NCI-H2196 (cell line): ENCODE data around the gene ZNF81.
"Not testable (repeated sequence)": the region's sequence is repeated elsewhere in the genome, so short reads cannot be mapped to it uniquely, and the experiment has no call there.

Experiments used
- DNase-seq: peaks from one replicate; lab custom pipeline; 2025; ENCODE audit not compliant: unreplicated experiment; lab: John Stamatoyannopoulos, UW

Gene ZNF81

GRCh38 chrX:47931970-47932369 is 95.3 kb downstream of the ZNF81 start:
- not testable (repeated sequence) for DNase-seq

GRCh38 chrX:47933946-47934345 is 97.2 kb downstream of the ZNF81 start:
- no peak for DNase-seq

- no peak for DNase-seq
Observed at GRCh38 chrX:47936224-47936939, 99.7 kb downstream of the ZNF81 start.

- DNase-seq = no peak
Observed at GRCh38 chrX:47936940-47937317, 100.2 kb downstream of the ZNF81 start.

- no peak for DNase-seq
Observed at GRCh38 chrX:47940448-47940847, 103.7 kb downstream of the ZNF81 start.

- DNase-seq = no peak
Observed at GRCh38 chrX:47941423-47941822, 104.7 kb downstream of the ZNF81 start.

GRCh38 chrX:47955295-47955694 is 118.6 kb downstream of the ZNF81 start:
- not testable (repeated sequence) for DNase-seq

- no peak for DNase-seq
Observed at GRCh38 chrX:47956016-47956415, 119.3 kb downstream of the ZNF81 start.

- DNase-seq = not testable (repeated sequence)
Observed at GRCh38 chrX:47958206-47958605, 121.5 kb downstream of the ZNF81 start.

GRCh38 chrX:47958761-47959342 is 122.2 kb downstream of the ZNF81 start:
- no peak for DNase-seq

GRCh38 chrX:47960406-47960805 is 123.7 kb downstream of the ZNF81 start:
- DNase-seq = no peak

- DNase-seq = not testable (repeated sequence)
Observed at GRCh38 chrX:47961830-47962229, 125.1 kb downstream of the ZNF81 start.

- not testable (repeated sequence) for DNase-seq
Observed at GRCh38 chrX:47965526-47965925, 128.8 kb downstream of the ZNF81 start.
